ENCODE results near the gene CEP20. TPM values are rescaled to one million over a fixed set of nuclear protein-coding genes. Genes with fewer than 3 reads are reported as not detected.

The CEP20 gene
- polyA plus RNA-seq, 1 of the 3 experiments (the other 2 are of a cell fraction) = 14.8 TPM

DNA sequence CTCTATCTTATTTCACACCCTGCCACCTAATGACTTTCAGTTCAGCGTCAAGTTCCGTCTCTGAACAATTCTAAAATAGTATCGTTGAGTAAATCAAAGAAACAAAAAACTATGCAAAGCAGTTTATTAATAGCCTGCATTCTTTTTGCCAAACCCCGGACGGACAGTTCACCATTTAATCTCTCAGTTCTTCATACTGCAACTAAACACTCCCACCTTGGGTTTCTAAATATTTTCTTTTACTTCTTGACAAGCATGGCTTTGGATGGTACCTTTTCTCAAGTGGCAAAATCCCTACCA lies 32.7 kb downstream of the CEP20 start (continued):
- TF ChIP-seq NRF1 (IDR thresholded peaks at IDR 0.05; ENCODE audit: low read depth, low read length) (no peak), NFIC (IDR thresholded peaks at IDR 0.05; ENCODE audit: borderline replicate concordance) (no peak), CHD2 (IDR thresholded peaks at IDR 0.05; ENCODE audit: low read length, partially characterized antibody) (no peak), RXRA (IDR thresholded peaks at IDR 0.05; ENCODE audit: borderline replicate concordance, low read depth) (no peak), YY1 (IDR thresholded peaks at IDR 0.05; ENCODE audit: low read depth) (no peak)
- TF ChIP-seq, protein P1, sequence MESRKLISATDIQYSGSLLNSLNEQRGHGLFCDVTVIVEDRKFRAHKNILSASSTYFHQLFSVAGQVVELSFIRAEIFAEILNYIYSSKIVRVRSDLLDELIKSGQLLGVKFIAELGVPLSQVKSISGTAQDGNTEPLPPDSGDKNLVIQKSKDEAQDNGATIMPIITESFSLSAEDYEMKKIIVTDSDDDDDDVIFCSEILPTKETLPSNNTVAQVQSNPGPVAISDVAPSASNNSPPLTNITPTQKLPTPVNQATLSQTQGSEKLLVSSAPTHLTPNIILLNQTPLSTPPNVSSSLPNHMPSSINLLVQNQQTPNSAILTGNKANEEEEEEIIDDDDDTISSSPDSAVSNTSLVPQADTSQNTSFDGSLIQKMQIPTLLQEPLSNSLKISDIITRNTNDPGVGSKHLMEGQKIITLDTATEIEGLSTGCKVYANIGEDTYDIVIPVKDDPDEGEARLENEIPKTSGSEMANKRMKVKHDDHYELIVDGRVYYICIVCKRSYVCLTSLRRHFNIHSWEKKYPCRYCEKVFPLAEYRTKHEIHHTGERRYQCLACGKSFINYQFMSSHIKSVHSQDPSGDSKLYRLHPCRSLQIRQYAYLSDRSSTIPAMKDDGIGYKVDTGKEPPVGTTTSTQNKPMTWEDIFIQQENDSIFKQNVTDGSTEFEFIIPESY (IDR thresholded peaks at IDR 0.05; ENCODE audit: borderline replicate concordance, low read depth) = no peak

GRCh38 chr16:15854906-15855703 lies 33.3 kb downstream of the CEP20 start:
- H3K9me2 ChIP-seq = no peaks in the 10 kb centered on the region
- 46% methylated on average over 15 of the region's 15 CpGs for WGBS (ENCODE audit: low lambda C conversion rate)
- no peak overlapping the region for H2AFZ ChIP-seq (ENCODE audit: low read depth)
- DNase-seq = no peak
- H3K4me2 ChIP-seq = no peak overlapping the region
- H3K4me1 ChIP-seq (ENCODE audit: control insufficient read depth in 1 of 2, insufficient read depth in 2 of 2, low read depth in 1 of 2, low read length in 1 of 2) = peaks cover 0 to 3% of the 10 kb centered on the region in 2 experiments; a peak in 1 of 4 replicates
- no peak overlapping the region for H3K4me3 ChIP-seq (ENCODE audit: low read depth in 2 of 2, low read length in 1 of 2)
- no peak overlapping the region for H3K27ac ChIP-seq (ENCODE audit: low read depth in 2 of 2, low read length in 1 of 2)
- H3K9me3 ChIP-seq = no peaks in the 10 kb centered on the region
- H3K9ac ChIP-seq = no peak overlapping the region
- ChIA-PET CTCF (interaction anchor here (2.1 kb wide), 1 partner anchor 18 kb away, joined by 4 read pairs; no protein-coding TSS in a partner anchor), POLR2A (no interaction called here)
- no peaks in the 10 kb centered on the region for H3K36me3 ChIP-seq (replicated peaks in 1 of 2; ENCODE audit: control insufficient read depth in 1 of 2, insufficient read depth in 2 of 2, low read length in 1 of 2)
- peaks cover 45% of the 10 kb centered on the region for H3K27me3 ChIP-seq (ENCODE audit: insufficient read depth)
- H3F3A ChIP-seq (replicated peaks; ENCODE audit: insufficient read depth) = no peaks in the 10 kb centered on the region
- TF ChIP-seq USF1 (IDR thresholded peaks at IDR 0.05; ENCODE audit: borderline replicate concordance, low read depth) (no peak), REST (IDR thresholded peaks at IDR 0.05; ENCODE audit: low read depth, low read length) (no peak), CHD2 (IDR thresholded peaks at IDR 0.05; ENCODE audit: low read length, partially characterized antibody) (no peak), MXI1 (IDR thresholded peaks at IDR 0.05; ENCODE audit: low read depth, low read length) (no peak), JUND (IDR thresholded peaks at IDR 0.05) (no peak), RCOR1 (IDR thresholded peaks at IDR 0.05; ENCODE audit: low read length) (no peak), RAD21 (IDR thresholded peaks at IDR 0.05; ENCODE audit: low read length) (no peak), GABPA (IDR thresholded peaks at IDR 0.05; ENCODE audit: low read depth) (no peak), MAX (IDR thresholded peaks at IDR 0.05; ENCODE audit: low read depth) (no peak), TEAD4 (IDR thresholded peaks at IDR 0.05; ENCODE audit: borderline replicate concordance, insufficient read depth) (no peak), TAF1 (IDR thresholded peaks at IDR 0.05; ENCODE audit: borderline replicate concordance, low read depth, low read length) (no peak), RXRA (IDR thresholded peaks at IDR 0.05; ENCODE audit: borderline replicate concordance, low read depth) (no peak), SMC3 (IDR thresholded peaks at IDR 0.05; ENCODE audit: low read depth, low read length) (no peak), ELF1 (IDR thresholded peaks at IDR 0.05) (no peak), POLR2AphosphoS5 (IDR thresholded peaks at IDR 0.05; ENCODE audit: low read depth, low read length) (no peak), NFIC (IDR thresholded peaks at IDR 0.05; ENCODE audit: borderline replicate concordance) (no peak), FOXM1 (IDR thresholded peaks at IDR 0.05; ENCODE audit: low read depth) (no peak), IRF3 (IDR thresholded peaks at IDR 0.05; ENCODE audit: low read depth, low read length) (no peak), YY1 (IDR thresholded peaks at IDR 0.05; ENCODE audit: low read depth) (no peak)
- TF ChIP-seq, protein P2, sequence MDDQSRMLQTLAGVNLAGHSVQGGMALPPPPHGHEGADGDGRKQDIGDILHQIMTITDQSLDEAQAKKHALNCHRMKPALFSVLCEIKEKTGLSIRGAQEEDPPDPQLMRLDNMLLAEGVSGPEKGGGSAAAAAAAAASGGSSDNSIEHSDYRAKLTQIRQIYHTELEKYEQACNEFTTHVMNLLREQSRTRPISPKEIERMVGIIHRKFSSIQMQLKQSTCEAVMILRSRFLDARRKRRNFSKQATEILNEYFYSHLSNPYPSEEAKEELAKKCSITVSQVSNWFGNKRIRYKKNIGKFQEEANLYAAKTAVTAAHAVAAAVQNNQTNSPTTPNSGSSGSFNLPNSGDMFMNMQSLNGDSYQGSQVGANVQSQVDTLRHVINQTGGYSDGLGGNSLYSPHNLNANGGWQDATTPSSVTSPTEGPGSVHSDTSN (IDR thresholded peaks at IDR 0.05) = no peak
- H4K20me1 ChIP-seq (ENCODE audit: insufficient read depth) = no peaks in the 10 kb centered on the region
- H3K79me2 ChIP-seq (ENCODE audit: insufficient read depth) = no peaks in the 10 kb centered on the region
